Spleen (tissue), 7 donors: Measurements from ENCODE around the gene SETD3.

Experiments
- POLR2AphosphoS5 ChIP-seq, 3 donors: sonication (generic); formaldehyde crosslinking; IDR thresholded peaks; one replicate each; pipeline ENCODE4 v1.5.1; 2017; ENCODE audit warnings: antibody characterized with exemption in 3 of 3
- TF ChIP-seq, protein P1 (sequence below), 11 experiments: fragments of 200-600 bp in 7 of 11; fragments of 450-650 bp in 4 of 11; sonication (generic) in 4 of 11; IDR thresholded peaks in 8 of 11; conservative IDR thresholded peaks in 3 of 11; 1 replicate in 7 of 11; 2 replicates in 4 of 11; pipeline versions ENCODE4 v1.4.0 to v1.8.0; 2016 to 2021; ENCODE audit warnings: antibody characterized with exemption in 11 of 11, inconsistent platforms in 4 of 11, mild to moderate bottlenecking in 1 of 11
- donor health status: DM: no; HTN: no; CAD: no; lungs with moderate emphysema.
- donor health status: DM: no; HTN: no; CAD: no.
- donor health status: DM: no; HTN: no; CAD: no.

DNA sequence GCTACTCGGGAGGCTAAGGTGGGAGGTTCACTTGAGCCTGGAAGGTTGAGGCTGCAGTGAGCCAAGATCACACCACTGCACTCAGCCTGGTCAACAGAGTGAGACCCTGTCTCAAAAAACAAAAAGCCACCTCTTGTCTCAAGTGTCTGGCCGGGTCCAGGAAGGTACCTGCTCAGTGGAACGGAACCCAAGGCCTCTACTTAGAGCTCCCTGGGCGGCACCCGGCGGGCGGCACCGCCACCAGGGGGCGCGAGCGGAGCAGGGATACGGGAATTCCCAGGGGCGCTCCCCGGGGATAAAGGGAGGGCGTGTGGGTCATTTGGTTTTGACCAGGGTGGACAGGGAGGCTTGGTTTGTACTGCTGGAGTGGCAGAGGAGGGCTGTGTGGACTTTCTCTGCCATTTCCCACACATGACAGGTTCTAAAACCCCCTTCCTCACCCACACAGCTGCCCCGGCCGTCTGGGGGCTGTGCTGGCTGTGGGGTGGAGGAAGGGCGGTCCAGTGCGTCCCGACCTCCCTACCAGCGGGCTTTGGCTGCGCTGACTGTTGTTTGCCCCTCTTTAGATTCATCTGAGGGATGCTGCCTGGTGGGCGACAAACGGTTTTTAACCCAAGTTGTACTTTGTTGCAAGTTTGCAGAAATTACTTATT, 91.4 kb downstream of the SETD3 start:
- TF ChIP-seq, protein P1, sequence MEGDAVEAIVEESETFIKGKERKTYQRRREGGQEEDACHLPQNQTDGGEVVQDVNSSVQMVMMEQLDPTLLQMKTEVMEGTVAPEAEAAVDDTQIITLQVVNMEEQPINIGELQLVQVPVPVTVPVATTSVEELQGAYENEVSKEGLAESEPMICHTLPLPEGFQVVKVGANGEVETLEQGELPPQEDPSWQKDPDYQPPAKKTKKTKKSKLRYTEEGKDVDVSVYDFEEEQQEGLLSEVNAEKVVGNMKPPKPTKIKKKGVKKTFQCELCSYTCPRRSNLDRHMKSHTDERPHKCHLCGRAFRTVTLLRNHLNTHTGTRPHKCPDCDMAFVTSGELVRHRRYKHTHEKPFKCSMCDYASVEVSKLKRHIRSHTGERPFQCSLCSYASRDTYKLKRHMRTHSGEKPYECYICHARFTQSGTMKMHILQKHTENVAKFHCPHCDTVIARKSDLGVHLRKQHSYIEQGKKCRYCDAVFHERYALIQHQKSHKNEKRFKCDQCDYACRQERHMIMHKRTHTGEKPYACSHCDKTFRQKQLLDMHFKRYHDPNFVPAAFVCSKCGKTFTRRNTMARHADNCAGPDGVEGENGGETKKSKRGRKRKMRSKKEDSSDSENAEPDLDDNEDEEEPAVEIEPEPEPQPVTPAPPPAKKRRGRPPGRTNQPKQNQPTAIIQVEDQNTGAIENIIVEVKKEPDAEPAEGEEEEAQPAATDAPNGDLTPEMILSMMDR (IDR thresholded peaks at IDR 0.05 in 8 of 11, conservative IDR thresholded peaks at IDR 0.05 in 3 of 11): peak in 8 of 11 experiments; percentile 26 to 76 (median 62)
- TF ChIP-seq POLR2AphosphoS5 (IDR thresholded peaks at IDR 0.05): peak in 2 of 3 donors; percentile 34 to 57
